HepG2 (cell line): Measurements from ENCODE around the gene OSBPL2. TPM values are rescaled to one million over a fixed set of nuclear protein-coding genes. Genes with fewer than 3 reads are reported as not detected.
A peak's percentile ranks its signal among the peaks of the same experiment; 100 is the strongest.

Experiments
- ADNP ChIP-seq: sonication (generic); formaldehyde crosslinking; IDR thresholded peaks from 2 replicates; pipeline ENCODE4 v1.4.0; 2020; ENCODE audit warnings: missing genetic modification reagents
- BRCA1 ChIP-seq: sonication (generic); formaldehyde crosslinking; IDR thresholded peaks from 2 replicates; pipeline ENCODE4 v1.4.0; 2020; ENCODE audit warnings: missing genetic modification reagents
- HMG20A ChIP-seq: IDR thresholded peaks from 2 replicates; pipeline ENCODE4 v1.6.1; 2016; ENCODE audit warnings: borderline replicate concordance
- IRX3 ChIP-seq: sonication (generic); formaldehyde crosslinking; IDR thresholded peaks from 2 replicates; pipeline ENCODE4 v1.8.1; 2023; ENCODE audit warnings: mild to moderate bottlenecking, low read depth, missing genetic modification reagents, borderline replicate concordance
- JUN ChIP-seq: sonication (generic); formaldehyde crosslinking; IDR thresholded peaks from 2 replicates; pipeline ENCODE4 v1.4.0; 2020; ENCODE audit warnings: mild to moderate bottlenecking, missing genetic modification reagents
- KMT2A ChIP-seq: sonication (generic); formaldehyde crosslinking; IDR thresholded peaks from 2 replicates; pipeline ENCODE4 v1.4.0; 2020; ENCODE audit warnings: missing genetic modification reagents
- MAFF ChIP-seq: IDR thresholded peaks from 2 replicates; pipeline ENCODE4 v1.6.1; 2011; ENCODE audit warnings: low read depth, low read length, improper control_type of control experiment
- MAFK ChIP-seq, 2 experiments: IDR thresholded peaks in 1 of 2; conservative IDR thresholded peaks in 1 of 2; 2 replicates each; pipeline ENCODE4 v1.6.1; 2011; ENCODE audit warnings: improper control_type of control experiment in 2 of 2, low read length in 2 of 2
- MED1 ChIP-seq: sonication (generic); formaldehyde crosslinking; IDR thresholded peaks from 2 replicates; pipeline ENCODE4 v1.4.0; 2020; ENCODE audit warnings: missing genetic modification reagents
- PITX1 ChIP-seq: sonication (generic); formaldehyde crosslinking; IDR thresholded peaks from 2 replicates; pipeline ENCODE4 v1.5.1; 2020; ENCODE audit warnings: mild to moderate bottlenecking, missing genetic modification reagents
- POGZ ChIP-seq: sonication (generic); formaldehyde crosslinking; IDR thresholded peaks from 2 replicates; pipeline ENCODE4 v1.4.0; 2020; ENCODE audit warnings: mild to moderate bottlenecking, missing genetic modification reagents
- REL ChIP-seq: sonication (generic); formaldehyde crosslinking; conservative IDR thresholded peaks from 2 replicates; pipeline ENCODE4 v1.8.0; 2022; ENCODE audit warnings: mild to moderate bottlenecking, missing genetic modification reagents, moderate library complexity
- RFXANK ChIP-seq: IDR thresholded peaks from 2 replicates; pipeline ENCODE4 v1.6.1; 2016
- RORA ChIP-seq: sonication (generic); formaldehyde crosslinking; IDR thresholded peaks from 2 replicates; pipeline ENCODE4 v1.5.0; 2020; ENCODE audit warnings: mild to moderate bottlenecking, missing genetic modification reagents, moderate library complexity
- RXRA ChIP-seq: sonication (generic); formaldehyde crosslinking; IDR thresholded peaks from 2 replicates; pipeline ENCODE4 v1.5.1; 2020; ENCODE audit warnings: missing genetic modification reagents
- U2AF2 ChIP-seq: fragments of 200-400 bp; formaldehyde crosslinking; IDR thresholded peaks from 2 replicates; pipeline ENCODE4 v1.6.1; 2017; ENCODE audit warnings: low read depth, mild to moderate bottlenecking, low read length
- ZMYM2 ChIP-seq: sonication (generic); formaldehyde crosslinking; IDR thresholded peaks from 2 replicates; pipeline ENCODE4 v1.8.0; 2022; ENCODE audit warnings: mild to moderate bottlenecking, missing genetic modification reagents
- ZNF335 ChIP-seq: sonication (generic); formaldehyde crosslinking; IDR thresholded peaks from 2 replicates; pipeline ENCODE4 v1.4.0; 2020; ENCODE audit warnings: missing genetic modification reagents
- ZNF468 ChIP-seq: sonication (generic); formaldehyde crosslinking; IDR thresholded peaks from 2 replicates; pipeline ENCODE4 v1.8.0; 2022; ENCODE audit warnings: mild to moderate bottlenecking, moderate library complexity, missing genetic modification reagents
- ZNF598 ChIP-seq: sonication (generic); formaldehyde crosslinking; IDR thresholded peaks from 2 replicates; pipeline ENCODE4 v1.5.1; 2020; ENCODE audit warnings: mild to moderate bottlenecking, missing genetic modification reagents, borderline replicate concordance
- ZNF615 ChIP-seq: sonication (generic); formaldehyde crosslinking; IDR thresholded peaks from 2 replicates; pipeline ENCODE4 v1.5.0; 2020; ENCODE audit warnings: mild to moderate bottlenecking, missing genetic modification reagents, borderline replicate concordance
- ZNF761 ChIP-seq: sonication (generic); formaldehyde crosslinking; conservative IDR thresholded peaks from 2 replicates; pipeline ENCODE4 v1.4.0; 2020; ENCODE audit warnings: mild to moderate bottlenecking, missing genetic modification reagents
- ZSCAN25 ChIP-seq: sonication (generic); formaldehyde crosslinking; IDR thresholded peaks from 2 replicates; pipeline ENCODE4 v1.8.0; 2022; ENCODE audit warnings: mild to moderate bottlenecking, missing genetic modification reagents
- polyA plus RNA-seq, 8 experiments: library from polyadenylated mRNA; depleted of rRNA in 3 of 8; stranded (reverse) in 7 of 8; unstranded in 1 of 8; fragments of >200 nt; fragmentation: Illumina TruSeq in 4 of 8; extraction: Trizol in 4 of 8; gene quantifications; 2 replicates each; pipeline versions ENCODE4 v1.2.1 to v1.2.3, GENCODE V29; 2011 to 2016; ENCODE audit warnings: low read depth in 4 of 8, missing spikeins in 1 of 8, mixed read lengths in 1 of 8; ENCODE audit not compliant: insufficient read depth in 1 of 8
- total RNA-seq, 5 experiments: library from RNA; depleted of rRNA; stranded (reverse); fragments of >200 nt; fragmentation: Illumina TruSeq; extraction: Trizol; gene quantifications; 2 replicates each; pipeline ENCODE4 v1.2.3, GENCODE V29; 2016; ENCODE audit warnings: low read depth in 1 of 5
- TF ChIP-seq, protein P1 (sequence below): sonication (generic); formaldehyde crosslinking; IDR thresholded peaks from 2 replicates; pipeline ENCODE4 v1.4.0; 2020; ENCODE audit warnings: missing genetic modification reagents, borderline replicate concordance
- TF ChIP-seq, protein P2 (sequence below): sonication (generic); formaldehyde crosslinking; IDR thresholded peaks from 2 replicates; pipeline ENCODE4 v1.4.0; 2020; ENCODE audit warnings: missing genetic modification reagents
- TF ChIP-seq, protein P3 (sequence below): sonication (generic); formaldehyde crosslinking; IDR thresholded peaks from 2 replicates; pipeline ENCODE4 v1.4.0; 2020; ENCODE audit warnings: mild to moderate bottlenecking, missing genetic modification reagents

The OSBPL2 gene
- total and polyA plus RNA-seq, 2 of the 13 experiments (the other 11 are each of a cell fraction or from before 2014, with no cell fraction given), result 18.5 to 37.4 TPM

DNA sequence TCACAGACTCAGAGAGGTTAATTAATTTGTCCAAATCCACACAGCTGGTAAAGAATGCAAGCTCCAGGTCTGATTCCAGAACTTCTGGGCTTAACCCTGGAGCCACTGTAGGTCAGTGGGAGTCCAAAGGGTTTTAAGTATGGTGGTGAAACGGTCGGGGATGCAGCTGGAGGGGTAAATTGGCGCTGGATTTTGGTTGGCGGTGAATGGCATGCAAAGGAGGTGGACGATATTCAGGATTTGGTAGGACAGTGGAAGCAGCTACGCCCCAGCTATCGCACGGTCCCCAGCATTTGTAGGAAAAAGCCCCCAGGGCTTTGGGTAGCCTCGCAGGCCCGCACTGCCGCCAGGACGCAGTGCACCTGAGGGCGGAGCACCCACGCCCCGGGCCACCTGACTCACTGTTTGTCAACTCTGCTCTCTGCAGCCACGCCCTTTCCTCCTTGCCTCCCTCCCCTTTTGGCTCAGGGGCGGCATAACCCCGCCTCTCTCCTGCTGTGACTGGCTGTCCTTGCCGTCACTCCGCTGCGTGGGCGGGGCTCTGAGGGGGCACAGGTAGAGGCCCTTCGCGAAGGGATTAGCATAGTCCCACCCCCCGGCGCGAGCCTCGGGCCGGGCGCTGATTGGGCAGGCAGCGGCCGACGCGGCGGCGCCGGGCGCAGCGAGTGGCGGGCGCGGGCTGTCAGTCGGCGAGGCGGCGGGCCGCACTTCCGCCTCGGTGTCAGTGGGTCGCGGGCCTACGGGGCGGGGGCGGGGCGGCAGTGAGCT lies at the start of gene OSBPL2 (continued):
- no peak; the same call in 1 of the 2 replicates for TF ChIP-seq MAFF
- TF ChIP-seq, protein P1, sequence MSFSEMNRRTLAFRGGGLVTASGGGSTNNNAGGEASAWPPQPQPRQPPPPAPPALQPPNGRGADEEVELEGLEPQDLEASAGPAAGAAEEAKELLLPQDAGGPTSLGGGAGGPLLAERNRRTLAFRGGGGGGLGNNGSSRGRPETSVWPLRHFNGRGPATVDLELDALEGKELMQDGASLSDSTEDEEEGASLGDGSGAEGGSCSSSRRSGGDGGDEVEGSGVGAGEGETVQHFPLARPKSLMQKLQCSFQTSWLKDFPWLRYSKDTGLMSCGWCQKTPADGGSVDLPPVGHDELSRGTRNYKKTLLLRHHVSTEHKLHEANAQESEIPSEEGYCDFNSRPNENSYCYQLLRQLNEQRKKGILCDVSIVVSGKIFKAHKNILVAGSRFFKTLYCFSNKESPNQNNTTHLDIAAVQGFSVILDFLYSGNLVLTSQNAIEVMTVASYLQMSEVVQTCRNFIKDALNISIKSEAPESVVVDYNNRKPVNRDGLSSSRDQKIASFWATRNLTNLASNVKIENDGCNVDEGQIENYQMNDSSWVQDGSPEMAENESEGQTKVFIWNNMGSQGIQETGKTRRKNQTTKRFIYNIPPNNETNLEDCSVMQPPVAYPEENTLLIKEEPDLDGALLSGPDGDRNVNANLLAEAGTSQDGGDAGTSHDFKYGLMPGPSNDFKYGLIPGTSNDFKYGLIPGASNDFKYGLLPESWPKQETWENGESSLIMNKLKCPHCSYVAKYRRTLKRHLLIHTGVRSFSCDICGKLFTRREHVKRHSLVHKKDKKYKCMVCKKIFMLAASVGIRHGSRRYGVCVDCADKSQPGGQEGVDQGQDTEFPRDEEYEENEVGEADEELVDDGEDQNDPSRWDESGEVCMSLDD (CRISPR knock-in tag), result 0 out of 2 replicates have a peak, but pooled peaks have one; percentile 61
- peak; percentile 91 for TF ChIP-seq PITX1 (CRISPR knock-in tag)
- TF ChIP-seq POGZ, result no peak
- no peak; the same call in none of the 2 replicates for TF ChIP-seq ZSCAN25
- TF ChIP-seq RORA (CRISPR knock-in tag), result no peak
- no peak; the same call in 1 of the 2 replicates for TF ChIP-seq KMT2A
- no peak for TF ChIP-seq HMG20A (CRISPR knock-in tag)
- TF ChIP-seq RXRA (CRISPR knock-in tag), result peak; percentile 62
- TF ChIP-seq ZNF468 (CRISPR knock-in tag), result no peak
- TF ChIP-seq REL (CRISPR knock-in tag), result no peak
- no peak; the same call in 1 of the 2 replicates for TF ChIP-seq ZNF761 (CRISPR knock-in tag)
- TF ChIP-seq ZNF598 (CRISPR knock-in tag), result peak; percentile 71; the same call in 1 of the 2 replicates
- TF ChIP-seq ADNP (CRISPR knock-in tag), result no peak
- no peak for TF ChIP-seq ZMYM2
- no peak for TF ChIP-seq ZNF615 (CRISPR knock-in tag)
- TF ChIP-seq, protein P2, sequence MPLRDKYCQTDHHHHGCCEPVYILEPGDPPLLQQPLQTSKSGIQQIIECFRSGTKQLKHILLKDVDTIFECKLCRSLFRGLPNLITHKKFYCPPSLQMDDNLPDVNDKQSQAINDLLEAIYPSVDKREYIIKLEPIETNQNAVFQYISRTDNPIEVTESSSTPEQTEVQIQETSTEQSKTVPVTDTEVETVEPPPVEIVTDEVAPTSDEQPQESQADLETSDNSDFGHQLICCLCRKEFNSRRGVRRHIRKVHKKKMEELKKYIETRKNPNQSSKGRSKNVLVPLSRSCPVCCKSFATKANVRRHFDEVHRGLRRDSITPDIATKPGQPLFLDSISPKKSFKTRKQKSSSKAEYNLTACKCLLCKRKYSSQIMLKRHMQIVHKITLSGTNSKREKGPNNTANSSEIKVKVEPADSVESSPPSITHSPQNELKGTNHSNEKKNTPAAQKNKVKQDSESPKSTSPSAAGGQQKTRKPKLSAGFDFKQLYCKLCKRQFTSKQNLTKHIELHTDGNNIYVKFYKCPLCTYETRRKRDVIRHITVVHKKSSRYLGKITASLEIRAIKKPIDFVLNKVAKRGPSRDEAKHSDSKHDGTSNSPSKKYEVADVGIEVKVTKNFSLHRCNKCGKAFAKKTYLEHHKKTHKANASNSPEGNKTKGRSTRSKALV (CRISPR knock-in tag), result no peak
- TF ChIP-seq MED1 (CRISPR knock-in tag), result no peak
- TF ChIP-seq IRX3 (CRISPR knock-in tag), result 0 out of 2 replicates have a peak, but pooled peaks have one; percentile 65
- no peak for TF ChIP-seq ZNF335 (CRISPR knock-in tag)
- TF ChIP-seq BRCA1 (CRISPR knock-in tag), result 0 out of 2 replicates have a peak, but pooled peaks have one; percentile 80
- TF ChIP-seq JUN (CRISPR knock-in tag), result 0 out of 2 replicates have a peak, but pooled peaks have one; percentile 36
- TF ChIP-seq MAFK (conservative IDR thresholded peaks at IDR 0.05 in 1 of 2, IDR thresholded peaks at IDR 0.05 in 1 of 2; ENCODE audit: low read length in 2 of 2), result no peak; a peak in 1 of 4 replicates
- no peak for TF ChIP-seq RFXANK (CRISPR knock-in tag)
- TF ChIP-seq U2AF2, result peak; percentile 24; the same call in 1 of the 2 replicates
- TF ChIP-seq, protein P3, sequence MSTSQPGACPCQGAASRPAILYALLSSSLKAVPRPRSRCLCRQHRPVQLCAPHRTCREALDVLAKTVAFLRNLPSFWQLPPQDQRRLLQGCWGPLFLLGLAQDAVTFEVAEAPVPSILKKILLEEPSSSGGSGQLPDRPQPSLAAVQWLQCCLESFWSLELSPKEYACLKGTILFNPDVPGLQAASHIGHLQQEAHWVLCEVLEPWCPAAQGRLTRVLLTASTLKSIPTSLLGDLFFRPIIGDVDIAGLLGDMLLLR (CRISPR knock-in tag), result peak; percentile 63; the same call in 1 of the 2 replicates
